ENCODE measurements around the gene L3MBTL4. TPM values are rescaled to one million over a fixed set of nuclear protein-coding genes. Genes with fewer than 3 reads are reported as not detected.

The L3MBTL4 gene
- total RNA-seq, 1 experiment from 2014 or later, result not detected

GRCh38 chr18:6315517-6316331, 99.0 kb downstream of the L3MBTL4 start:
- BruUV-seq (replicated peaks), result no TSS peak
- Histone ChIP-seq H3K27ac (no peak overlapping the region), H3K27me3 (ENCODE audit: insufficient read depth, low read depth) (no peaks in the 10 kb centered on the region), H3K4me3 (no peak overlapping the region), H2AFZ (no peak overlapping the region), H3K4me1 (replicated peaks; ENCODE audit: insufficient read depth) (no peaks in the 10 kb centered on the region), H3K9me2 (ENCODE audit: insufficient read depth) (no peaks in the 10 kb centered on the region), H3K36me3 (ENCODE audit: low read depth) (no peaks in the 10 kb centered on the region), H3K79me2 (ENCODE audit: low read depth) (no peaks in the 10 kb centered on the region), H4K20me1 (ENCODE audit: insufficient read depth) (no peaks in the 10 kb centered on the region), H3K4me2 (no peak overlapping the region), H3F3A (ENCODE audit: insufficient read depth, low read depth) (no peaks in the 10 kb centered on the region), H3K9me3 (ENCODE audit: insufficient read depth, low read depth) (no peaks in the 10 kb centered on the region)
- ChIA-PET POLR2A (ENCODE audit: unreplicated experiment) (no interaction called here), CTCF (no interaction called here)
- no peak for DNase-seq
- intact Hi-C loops (cut with micrococcal nuclease; ENCODE audit: unreplicated experiment), result no loop called here
- TF ChIP-seq EZH2 (IDR thresholded peaks at IDR 0.05; ENCODE audit: low read depth), result no peak
- TF ChIP-seq, protein P1, sequence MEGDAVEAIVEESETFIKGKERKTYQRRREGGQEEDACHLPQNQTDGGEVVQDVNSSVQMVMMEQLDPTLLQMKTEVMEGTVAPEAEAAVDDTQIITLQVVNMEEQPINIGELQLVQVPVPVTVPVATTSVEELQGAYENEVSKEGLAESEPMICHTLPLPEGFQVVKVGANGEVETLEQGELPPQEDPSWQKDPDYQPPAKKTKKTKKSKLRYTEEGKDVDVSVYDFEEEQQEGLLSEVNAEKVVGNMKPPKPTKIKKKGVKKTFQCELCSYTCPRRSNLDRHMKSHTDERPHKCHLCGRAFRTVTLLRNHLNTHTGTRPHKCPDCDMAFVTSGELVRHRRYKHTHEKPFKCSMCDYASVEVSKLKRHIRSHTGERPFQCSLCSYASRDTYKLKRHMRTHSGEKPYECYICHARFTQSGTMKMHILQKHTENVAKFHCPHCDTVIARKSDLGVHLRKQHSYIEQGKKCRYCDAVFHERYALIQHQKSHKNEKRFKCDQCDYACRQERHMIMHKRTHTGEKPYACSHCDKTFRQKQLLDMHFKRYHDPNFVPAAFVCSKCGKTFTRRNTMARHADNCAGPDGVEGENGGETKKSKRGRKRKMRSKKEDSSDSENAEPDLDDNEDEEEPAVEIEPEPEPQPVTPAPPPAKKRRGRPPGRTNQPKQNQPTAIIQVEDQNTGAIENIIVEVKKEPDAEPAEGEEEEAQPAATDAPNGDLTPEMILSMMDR (conservative IDR thresholded peaks at IDR 0.05), result no peak

- Histone ChIP-seq H3K79me2 (ENCODE audit: low read depth) (no peaks in the 10 kb centered on the region), H2AFZ (no peak overlapping the region), H4K20me1 (ENCODE audit: insufficient read depth) (no peaks in the 10 kb centered on the region), H3K4me1 (replicated peaks; ENCODE audit: insufficient read depth) (no peaks in the 10 kb centered on the region), H3K4me3 (no peak overlapping the region), H3K9me2 (ENCODE audit: insufficient read depth) (no peaks in the 10 kb centered on the region), H3K27me3 (ENCODE audit: insufficient read depth, low read depth) (no peaks in the 10 kb centered on the region), H3K36me3 (ENCODE audit: low read depth) (no peaks in the 10 kb centered on the region), H3K27ac (no peak overlapping the region), H3F3A (ENCODE audit: insufficient read depth, low read depth) (no peaks in the 10 kb centered on the region), H3K4me2 (no peak overlapping the region), H3K9me3 (ENCODE audit: insufficient read depth, low read depth) (no peaks in the 10 kb centered on the region)
- no TSS peak for BruUV-seq (replicated peaks)
- TF ChIP-seq, protein P1 (conservative IDR thresholded peaks at IDR 0.05), result no peak
- no peak for TF ChIP-seq EZH2 (IDR thresholded peaks at IDR 0.05; ENCODE audit: low read depth)
- POLR2A ChIA-PET (ENCODE audit: unreplicated experiment), result no interaction called here
- intact Hi-C loops (cut with micrococcal nuclease; ENCODE audit: unreplicated experiment), result no loop called here
- CTCF ChIA-PET, result no interaction called here
- no peak for DNase-seq
These were observed 101.3 kb downstream of the L3MBTL4 start for GRCh38 chr18:6313415-6313814.

DNA sequence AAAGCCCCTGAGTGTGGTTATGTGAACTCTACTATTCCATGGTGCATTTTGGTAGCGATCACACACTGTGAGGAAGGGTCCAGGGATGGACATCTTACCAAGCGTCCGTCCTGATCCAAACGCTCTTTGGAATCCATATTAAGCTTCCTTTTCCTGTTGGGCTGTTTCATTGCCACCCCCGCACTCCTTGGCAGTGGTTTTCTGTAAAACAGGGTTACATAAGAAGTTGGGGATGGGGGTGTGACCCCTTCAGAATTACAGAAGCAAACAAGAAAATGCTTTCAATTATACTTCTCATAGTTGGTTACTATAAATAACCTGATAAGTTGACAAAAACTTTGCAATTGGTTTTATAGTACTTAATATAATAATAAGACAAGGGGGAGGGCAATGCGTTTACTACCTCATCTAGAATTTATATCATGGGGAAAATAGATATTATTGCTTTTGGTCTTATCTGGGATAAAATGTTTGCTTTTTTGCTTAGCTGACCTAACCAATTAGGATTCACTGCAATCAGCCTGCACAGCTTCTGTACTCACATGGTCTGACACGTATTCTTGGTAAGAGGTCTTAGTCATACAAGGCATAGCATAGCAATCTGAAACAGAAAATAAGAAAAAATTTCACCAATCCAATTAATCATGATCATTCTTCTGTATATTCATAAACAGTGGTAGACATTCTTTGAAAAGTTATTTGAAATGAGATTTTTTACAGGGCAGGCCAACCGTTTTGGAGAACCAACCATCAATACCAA, 103.1 kb downstream of the L3MBTL4 start:
- no peak for DNase-seq
- Histone ChIP-seq H4K20me1 (ENCODE audit: insufficient read depth) (no peaks in the 10 kb centered on the region), H3K27me3 (ENCODE audit: insufficient read depth, low read depth) (no peaks in the 10 kb centered on the region), H3K36me3 (ENCODE audit: low read depth) (no peaks in the 10 kb centered on the region), H3K9me2 (ENCODE audit: insufficient read depth) (no peaks in the 10 kb centered on the region), H3K9me3 (ENCODE audit: insufficient read depth, low read depth) (no peaks in the 10 kb centered on the region), H3K4me1 (replicated peaks; ENCODE audit: insufficient read depth) (no peaks in the 10 kb centered on the region), H3F3A (ENCODE audit: insufficient read depth, low read depth) (no peaks in the 10 kb centered on the region), H2AFZ (no peak overlapping the region), H3K27ac (no peak overlapping the region), H3K4me2 (no peak overlapping the region), H3K79me2 (ENCODE audit: low read depth) (no peaks in the 10 kb centered on the region), H3K4me3 (no peak overlapping the region)
- CTCF ChIA-PET, result no interaction called here
- no TSS peak for BruUV-seq (replicated peaks)
- intact Hi-C loops (cut with micrococcal nuclease; ENCODE audit: unreplicated experiment), result no loop called here
- TF ChIP-seq, protein P1 (conservative IDR thresholded peaks at IDR 0.05), result no peak
- TF ChIP-seq EZH2 (IDR thresholded peaks at IDR 0.05; ENCODE audit: low read depth), result no peak
- POLR2A ChIA-PET (ENCODE audit: unreplicated experiment), result no interaction called here
